Measurements from ENCODE around the gene GAGE12C. TPM values are rescaled to one million over a fixed set of nuclear protein-coding genes. Genes with fewer than 3 reads are reported as not detected.
"Not testable (repeated sequence)": the region's sequence is repeated elsewhere in the genome, so short reads cannot be mapped to it uniquely, and the experiment has no call there.

Gene GAGE12C, protein sequence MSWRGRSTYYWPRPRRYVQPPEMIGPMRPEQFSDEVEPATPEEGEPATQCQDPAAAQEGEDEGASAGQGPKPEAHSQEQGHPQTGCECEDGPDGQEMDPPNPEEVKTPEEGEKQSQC
- total RNA-seq (2021; ENCODE audit: unreplicated experiment) (not detected), Bru-seq, nascent RNA (not detected), BruChase-seq, experiment 1, labeled RNA remaining after a 2-hour chase (not detected), BruChase-seq, experiment 2, labeled RNA remaining after a 6-hour chase (not detected)
- polyA plus RNA-seq (2012; ENCODE audit: insufficient read length): not detected
- long read RNA-seq: 0 reads

DNA sequence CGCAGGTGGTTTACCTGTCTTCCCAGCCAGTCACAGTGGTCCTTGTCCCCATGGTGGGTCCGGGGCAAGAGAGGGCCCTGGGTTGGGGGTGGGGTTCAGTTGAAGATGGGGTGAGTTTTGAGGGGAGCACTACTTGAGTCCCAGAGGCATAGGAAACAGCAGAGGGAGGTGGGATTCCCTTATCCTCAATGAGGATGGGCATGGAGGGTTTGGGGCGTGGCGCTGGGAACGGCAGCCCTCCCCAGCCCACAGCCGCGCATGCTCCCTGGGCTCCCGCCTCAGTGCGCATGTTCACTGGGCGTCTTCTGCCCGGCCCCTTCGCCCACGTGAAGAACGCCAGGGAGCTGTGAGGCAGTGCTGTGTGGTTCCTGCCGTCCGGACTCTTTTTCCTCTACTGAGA lies at the start of gene GAGE12C:
Gene GAGE12C (plus strand): TSS at position 301 of the 400 bp plus-strand sequence. CDS start 1,155 bp downstream, outside the sequence.
- H3K36me3 ChIP-seq (ENCODE audit: control insufficient read depth, insufficient read depth, low read length); in situ Hi-C loops (cut with HindIII; ENCODE audit: low pct_unique_long_range_greater_than_20kb, low sequenced_read_pairs); H3K9me3 ChIP-seq (ENCODE audit: control insufficient read depth, insufficient read depth, low read depth, low read length); H3K4me1 ChIP-seq (ENCODE audit: control insufficient read depth, insufficient read depth, low read length); BruUV-seq (replicated peaks); H3K27me3 ChIP-seq (ENCODE audit: control insufficient read depth, insufficient read depth, low read length); CTCF ChIA-PET; H3K4me3 ChIP-seq (ENCODE audit: low read depth in 2 of 2, low read length in 2 of 2); ATAC-seq; intact Hi-C loops (cut with micrococcal nuclease; ENCODE audit: unreplicated experiment); POLR2A ChIA-PET; DNase-seq (ENCODE audit: low read depth, low spot score); H3K27ac ChIP-seq (ENCODE audit: low read length): not testable (repeated sequence)

DNA sequence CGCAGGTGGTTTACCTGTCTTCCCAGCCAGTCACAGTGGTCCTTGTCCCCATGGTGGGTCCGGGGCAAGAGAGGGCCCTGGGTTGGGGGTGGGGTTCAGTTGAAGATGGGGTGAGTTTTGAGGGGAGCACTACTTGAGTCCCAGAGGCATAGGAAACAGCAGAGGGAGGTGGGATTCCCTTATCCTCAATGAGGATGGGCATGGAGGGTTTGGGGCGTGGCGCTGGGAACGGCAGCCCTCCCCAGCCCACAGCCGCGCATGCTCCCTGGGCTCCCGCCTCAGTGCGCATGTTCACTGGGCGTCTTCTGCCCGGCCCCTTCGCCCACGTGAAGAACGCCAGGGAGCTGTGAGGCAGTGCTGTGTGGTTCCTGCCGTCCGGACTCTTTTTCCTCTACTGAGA lies 9.5 kb downstream of the GAGE12C start, which contains the start of gene GAGE12D:
Gene GAGE12D (plus strand): TSS at position 301 of the 400 bp plus-strand sequence. CDS start 1,155 bp downstream, outside the sequence.
- DNase-seq (ENCODE audit: low read depth, low spot score); POLR2A ChIA-PET; intact Hi-C loops (cut with micrococcal nuclease; ENCODE audit: unreplicated experiment); ATAC-seq; H3K4me3 ChIP-seq (ENCODE audit: low read depth in 2 of 2, low read length in 2 of 2); BruUV-seq (replicated peaks); H3K27me3 ChIP-seq (ENCODE audit: control insufficient read depth, insufficient read depth, low read length); H3K27ac ChIP-seq (ENCODE audit: low read length); H3K36me3 ChIP-seq (ENCODE audit: control insufficient read depth, insufficient read depth, low read length); in situ Hi-C loops (cut with HindIII; ENCODE audit: low pct_unique_long_range_greater_than_20kb, low sequenced_read_pairs); H3K4me1 ChIP-seq (ENCODE audit: control insufficient read depth, insufficient read depth, low read length); H3K9me3 ChIP-seq (ENCODE audit: control insufficient read depth, insufficient read depth, low read depth, low read length); CTCF ChIA-PET: not testable (repeated sequence)

DNA sequence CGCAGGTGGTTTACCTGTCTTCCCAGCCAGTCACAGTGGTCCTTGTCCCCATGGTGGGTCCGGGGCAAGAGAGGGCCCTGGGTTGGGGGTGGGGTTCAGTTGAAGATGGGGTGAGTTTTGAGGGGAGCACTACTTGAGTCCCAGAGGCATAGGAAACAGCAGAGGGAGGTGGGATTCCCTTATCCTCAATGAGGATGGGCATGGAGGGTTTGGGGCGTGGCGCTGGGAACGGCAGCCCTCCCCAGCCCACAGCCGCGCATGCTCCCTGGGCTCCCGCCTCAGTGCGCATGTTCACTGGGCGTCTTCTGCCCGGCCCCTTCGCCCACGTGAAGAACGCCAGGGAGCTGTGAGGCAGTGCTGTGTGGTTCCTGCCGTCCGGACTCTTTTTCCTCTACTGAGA lies 19.0 kb downstream of the GAGE12C start, which contains the start of gene GAGE12E:
Gene GAGE12E (plus strand): TSS at position 301 of the 400 bp plus-strand sequence. CDS start 1,155 bp downstream, outside the sequence.
- H3K36me3 ChIP-seq (ENCODE audit: control insufficient read depth, insufficient read depth, low read length); ATAC-seq; in situ Hi-C loops (cut with HindIII; ENCODE audit: low pct_unique_long_range_greater_than_20kb, low sequenced_read_pairs); H3K9me3 ChIP-seq (ENCODE audit: control insufficient read depth, insufficient read depth, low read depth, low read length); H3K4me3 ChIP-seq (ENCODE audit: low read depth in 2 of 2, low read length in 2 of 2); H3K27ac ChIP-seq (ENCODE audit: low read length); H3K4me1 ChIP-seq (ENCODE audit: control insufficient read depth, insufficient read depth, low read length); H3K27me3 ChIP-seq (ENCODE audit: control insufficient read depth, insufficient read depth, low read length); BruUV-seq (replicated peaks); DNase-seq (ENCODE audit: low read depth, low spot score); intact Hi-C loops (cut with micrococcal nuclease; ENCODE audit: unreplicated experiment); CTCF ChIA-PET; POLR2A ChIA-PET: not testable (repeated sequence)

DNA sequence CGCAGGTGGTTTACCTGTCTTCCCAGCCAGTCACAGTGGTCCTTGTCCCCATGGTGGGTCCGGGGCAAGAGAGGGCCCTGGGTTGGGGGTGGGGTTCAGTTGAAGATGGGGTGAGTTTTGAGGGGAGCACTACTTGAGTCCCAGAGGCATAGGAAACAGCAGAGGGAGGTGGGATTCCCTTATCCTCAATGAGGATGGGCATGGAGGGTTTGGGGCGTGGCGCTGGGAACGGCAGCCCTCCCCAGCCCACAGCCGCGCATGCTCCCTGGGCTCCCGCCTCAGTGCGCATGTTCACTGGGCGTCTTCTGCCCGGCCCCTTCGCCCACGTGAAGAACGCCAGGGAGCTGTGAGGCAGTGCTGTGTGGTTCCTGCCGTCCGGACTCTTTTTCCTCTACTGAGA lies 28.6 kb downstream of the GAGE12C start, which contains the start of gene GAGE12F:
Gene GAGE12F (plus strand): TSS at position 301 of the 400 bp plus-strand sequence. CDS start 1,155 bp downstream, outside the sequence.
- CTCF ChIA-PET; H3K36me3 ChIP-seq (ENCODE audit: control insufficient read depth, insufficient read depth, low read length); ATAC-seq; H3K27me3 ChIP-seq (ENCODE audit: control insufficient read depth, insufficient read depth, low read length); H3K27ac ChIP-seq (ENCODE audit: low read length); H3K4me1 ChIP-seq (ENCODE audit: control insufficient read depth, insufficient read depth, low read length); H3K9me3 ChIP-seq (ENCODE audit: control insufficient read depth, insufficient read depth, low read depth, low read length); intact Hi-C loops (cut with micrococcal nuclease; ENCODE audit: unreplicated experiment); DNase-seq (ENCODE audit: low read depth, low spot score); in situ Hi-C loops (cut with HindIII; ENCODE audit: low pct_unique_long_range_greater_than_20kb, low sequenced_read_pairs); H3K4me3 ChIP-seq (ENCODE audit: low read depth in 2 of 2, low read length in 2 of 2); POLR2A ChIA-PET; BruUV-seq (replicated peaks): not testable (repeated sequence)

DNA sequence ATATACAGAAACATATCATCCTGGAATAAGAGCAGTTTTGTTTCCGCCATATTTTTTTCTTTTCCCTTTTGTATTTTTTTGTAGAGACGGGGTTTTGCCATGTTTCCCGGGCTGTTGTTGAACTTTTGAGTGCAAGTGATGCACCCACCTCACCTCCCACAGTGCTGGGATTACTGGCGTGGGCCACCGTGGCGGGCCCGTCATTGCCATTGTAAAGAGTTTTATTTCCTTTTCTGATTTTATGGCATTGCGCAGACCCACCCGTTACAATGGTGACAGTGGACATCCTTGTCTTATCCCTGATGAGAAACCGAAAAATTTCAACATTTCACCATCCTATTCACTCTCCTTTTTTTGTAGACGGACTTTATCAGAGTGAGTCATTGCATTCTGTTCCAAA lies 36.8 kb downstream of the GAGE12C start:
- H3K27ac ChIP-seq (ENCODE audit: low read length); intact Hi-C loops (cut with micrococcal nuclease; ENCODE audit: unreplicated experiment); H3K9me3 ChIP-seq (ENCODE audit: control insufficient read depth, insufficient read depth, low read depth, low read length); H3K27me3 ChIP-seq (ENCODE audit: control insufficient read depth, insufficient read depth, low read length); POLR2A ChIA-PET; BruUV-seq (replicated peaks); H3K4me1 ChIP-seq (ENCODE audit: control insufficient read depth, insufficient read depth, low read length); H3K36me3 ChIP-seq (ENCODE audit: control insufficient read depth, insufficient read depth, low read length); DNase-seq (ENCODE audit: low read depth, low spot score); in situ Hi-C loops (cut with HindIII; ENCODE audit: low pct_unique_long_range_greater_than_20kb, low sequenced_read_pairs); H3K4me3 ChIP-seq (ENCODE audit: low read depth in 2 of 2, low read length in 2 of 2); CTCF ChIA-PET; ATAC-seq: not testable (repeated sequence)

DNA sequence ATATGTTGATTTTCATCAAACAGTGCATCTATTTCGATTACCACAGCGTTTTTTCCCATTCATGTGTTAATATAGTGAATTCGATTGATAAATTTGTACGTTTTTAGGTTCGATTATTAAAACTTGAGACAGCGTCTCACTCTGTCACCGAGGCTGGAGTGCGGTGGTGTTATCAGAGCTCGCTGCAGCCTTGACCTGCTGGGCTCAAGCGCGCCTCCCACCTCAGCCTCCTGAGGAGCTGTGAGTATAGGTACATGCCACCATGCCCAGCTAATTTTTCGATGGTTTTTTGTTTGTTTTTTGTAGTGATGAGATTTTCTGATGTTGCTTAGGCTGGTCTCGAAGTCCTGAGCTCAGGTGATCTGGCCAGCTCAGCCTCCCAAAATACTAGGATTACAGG lies 37.2 kb downstream of the GAGE12C start:
- H3K27me3 ChIP-seq (ENCODE audit: control insufficient read depth, insufficient read depth, low read length); ATAC-seq; POLR2A ChIA-PET; BruUV-seq (replicated peaks); intact Hi-C loops (cut with micrococcal nuclease; ENCODE audit: unreplicated experiment); H3K36me3 ChIP-seq (ENCODE audit: control insufficient read depth, insufficient read depth, low read length); CTCF ChIA-PET; DNase-seq (ENCODE audit: low read depth, low spot score); H3K9me3 ChIP-seq (ENCODE audit: control insufficient read depth, insufficient read depth, low read depth, low read length); in situ Hi-C loops (cut with HindIII; ENCODE audit: low pct_unique_long_range_greater_than_20kb, low sequenced_read_pairs); H3K27ac ChIP-seq (ENCODE audit: low read length); H3K4me1 ChIP-seq (ENCODE audit: control insufficient read depth, insufficient read depth, low read length); H3K4me3 ChIP-seq (ENCODE audit: low read depth in 2 of 2, low read length in 2 of 2): not testable (repeated sequence)

DNA sequence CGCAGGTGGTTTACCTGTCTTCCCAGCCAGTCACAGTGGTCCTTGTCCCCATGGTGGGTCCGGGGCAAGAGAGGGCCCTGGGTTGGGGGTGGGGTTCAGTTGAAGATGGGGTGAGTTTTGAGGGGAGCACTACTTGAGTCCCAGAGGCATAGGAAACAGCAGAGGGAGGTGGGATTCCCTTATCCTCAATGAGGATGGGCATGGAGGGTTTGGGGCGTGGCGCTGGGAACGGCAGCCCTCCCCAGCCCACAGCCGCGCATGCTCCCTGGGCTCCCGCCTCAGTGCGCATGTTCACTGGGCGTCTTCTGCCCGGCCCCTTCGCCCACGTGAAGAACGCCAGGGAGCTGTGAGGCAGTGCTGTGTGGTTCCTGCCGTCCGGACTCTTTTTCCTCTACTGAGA lies 38.1 kb downstream of the GAGE12C start, which contains the start of gene GAGE12G:
Gene GAGE12G (plus strand): TSS at position 301 of the 400 bp plus-strand sequence. CDS start 1,155 bp downstream, outside the sequence.
- DNase-seq (ENCODE audit: low read depth, low spot score); H3K36me3 ChIP-seq (ENCODE audit: control insufficient read depth, insufficient read depth, low read length); H3K9me3 ChIP-seq (ENCODE audit: control insufficient read depth, insufficient read depth, low read depth, low read length); POLR2A ChIA-PET; H3K27me3 ChIP-seq (ENCODE audit: control insufficient read depth, insufficient read depth, low read length); in situ Hi-C loops (cut with HindIII; ENCODE audit: low pct_unique_long_range_greater_than_20kb, low sequenced_read_pairs); H3K27ac ChIP-seq (ENCODE audit: low read length); ATAC-seq; H3K4me1 ChIP-seq (ENCODE audit: control insufficient read depth, insufficient read depth, low read length); H3K4me3 ChIP-seq (ENCODE audit: low read depth in 2 of 2, low read length in 2 of 2); BruUV-seq (replicated peaks); intact Hi-C loops (cut with micrococcal nuclease; ENCODE audit: unreplicated experiment); CTCF ChIA-PET: not testable (repeated sequence)
